LNCaP clone FGC (cell line): ENCODE data around the gene RAB3GAP2.
"Not testable (repeated sequence)": the region's sequence is repeated elsewhere in the genome, so short reads cannot be mapped to it uniquely, and the experiment has no call there.

ENCODE experiments used
- DNase-seq: peaks from one replicate; pipeline ENCODE4 v3.0.0-alpha.2; 2011; ENCODE audit warnings: low read depth
- H3K4me3 ChIP-seq: 2 replicates; pipeline ENCODE4 v1.5.1; 2011; ENCODE audit warnings: mild to moderate bottlenecking, low read depth, low read length, control low read depth
- CTCF ChIP-seq: IDR thresholded peaks from 2 replicates; pipeline ENCODE4 v1.5.1; 2012; ENCODE audit warnings: mild to moderate bottlenecking; ENCODE audit not compliant: control insufficient read depth, insufficient read depth; ENCODE audit errors: extremely low read depth

RAB3GAP2 gene

DNA sequence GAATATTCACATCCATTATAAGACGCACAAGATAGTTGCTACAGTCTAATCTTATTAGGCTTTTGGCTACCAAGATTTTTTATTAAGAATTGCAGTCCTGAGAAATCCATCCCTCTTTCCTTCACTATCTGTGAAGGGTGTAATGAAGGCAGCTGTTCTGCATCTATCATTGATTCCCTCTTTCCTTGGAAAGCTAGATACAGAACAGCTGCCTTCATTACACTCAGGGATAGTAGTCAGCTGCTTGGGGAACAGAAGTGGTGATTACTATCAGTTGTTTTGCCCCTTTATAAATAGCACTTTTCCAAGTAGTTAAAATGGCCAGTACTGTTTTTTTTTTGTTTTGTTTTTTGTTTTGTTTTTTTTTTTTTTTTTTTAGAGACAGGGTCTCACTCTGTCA, 108.1 kb downstream of the RAB3GAP2 start:
- no peak overlapping the region for H3K4me3 ChIP-seq
- TF ChIP-seq CTCF: no peak
- DNase-seq: peak; percentile 8

GRCh38 chr1:220160027-220160426, 112.2 kb downstream of the RAB3GAP2 start:
- DNase-seq: no peak
- no peak for TF ChIP-seq CTCF

DNA sequence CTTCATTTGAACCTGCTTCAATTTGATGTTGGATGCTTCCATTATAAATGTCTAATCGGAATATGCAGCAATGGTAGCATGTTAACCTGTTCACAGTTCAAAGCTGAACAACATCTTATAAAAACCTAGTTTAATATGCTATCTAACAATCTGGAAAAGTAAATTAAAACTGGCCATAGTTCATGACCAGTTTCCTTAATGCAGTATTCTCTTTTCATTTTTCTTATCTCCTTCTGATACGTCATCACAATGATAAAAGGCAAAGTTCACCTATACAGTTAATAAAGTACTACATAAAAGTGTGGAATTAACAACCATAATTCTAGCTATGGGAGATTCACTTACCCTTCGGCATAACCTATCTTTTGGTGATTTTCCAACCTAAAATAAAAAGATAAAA, 113.2 kb downstream of the RAB3GAP2 start:
- no peak overlapping the region for H3K4me3 ChIP-seq
- no peak for DNase-seq
- TF ChIP-seq CTCF: no peak

More at GRCh38 chr1:220160027-220160426, 112.2 kb downstream of the RAB3GAP2 start:
- no peak overlapping the region for H3K4me3 ChIP-seq

DNA sequence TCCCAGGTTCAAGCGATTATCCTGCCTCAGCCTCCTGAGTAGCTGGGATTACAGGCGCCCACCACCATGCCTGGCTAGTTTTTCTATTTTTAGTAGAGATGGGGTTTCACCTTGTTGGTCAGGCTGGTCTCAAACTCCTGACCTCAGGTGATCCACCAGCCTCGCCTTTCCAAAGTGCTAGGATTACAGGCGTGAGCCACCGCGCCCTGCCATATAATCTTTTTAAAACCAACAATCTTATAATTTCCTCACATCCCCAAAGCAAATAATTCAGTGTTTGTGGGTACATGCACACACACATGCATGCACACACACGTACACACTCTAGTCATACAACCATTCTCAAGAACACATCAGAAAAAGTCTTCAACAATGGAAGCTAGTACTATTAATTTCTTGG, 113.7 kb downstream of the RAB3GAP2 start:
- DNase-seq, H3K4me3 ChIP-seq: not testable (repeated sequence)

DNA sequence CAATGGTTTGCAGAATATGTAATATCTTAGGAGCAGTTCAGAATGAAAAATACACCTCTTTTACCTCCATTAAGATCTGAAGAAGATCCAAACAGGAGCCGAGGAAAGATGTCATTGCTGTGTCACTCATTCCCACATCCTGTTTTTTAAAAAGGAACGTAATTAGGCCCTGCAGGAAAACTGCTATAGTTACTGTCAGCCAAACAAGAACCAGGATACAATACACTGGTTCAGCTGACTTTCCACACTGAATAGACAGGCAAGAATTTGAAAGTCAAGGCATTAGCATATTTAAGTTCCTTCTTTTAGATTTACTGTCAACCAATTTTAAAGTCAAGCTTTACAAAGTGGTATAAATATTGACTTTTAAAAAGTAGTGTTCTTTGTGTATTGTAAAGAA, 114.5 kb downstream of the RAB3GAP2 start:
- no peak for TF ChIP-seq CTCF
- DNase-seq: no peak
- H3K4me3 ChIP-seq: no peak overlapping the region

- no peak for DNase-seq
- no peak overlapping the region for H3K4me3 ChIP-seq
- TF ChIP-seq CTCF: no peak
Measured at GRCh38 chr1:220156620-220157146, 115.6 kb downstream of the RAB3GAP2 start.

DNA sequence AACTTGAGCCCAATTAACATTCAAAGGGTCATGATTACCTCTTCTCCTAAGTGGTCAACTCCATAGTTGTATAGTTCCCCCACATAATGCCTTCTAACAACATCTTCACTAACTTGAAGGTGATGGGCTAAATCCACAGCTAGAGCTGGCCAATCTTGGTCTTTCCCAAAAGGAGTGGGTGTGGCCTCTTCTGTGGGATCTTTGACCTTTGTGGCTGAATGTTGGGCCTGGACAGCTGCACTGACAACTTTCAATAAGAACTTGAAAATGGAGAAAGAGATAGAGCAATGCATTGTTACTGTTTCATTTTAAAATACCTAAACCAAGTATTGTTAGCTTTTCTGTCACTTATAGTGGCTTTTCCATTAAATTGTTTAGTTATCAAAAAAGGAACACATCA, 119.1 kb downstream of the RAB3GAP2 start:
- H3K4me3 ChIP-seq: no peak overlapping the region
- TF ChIP-seq CTCF: no peak
- DNase-seq: no peak

DNA sequence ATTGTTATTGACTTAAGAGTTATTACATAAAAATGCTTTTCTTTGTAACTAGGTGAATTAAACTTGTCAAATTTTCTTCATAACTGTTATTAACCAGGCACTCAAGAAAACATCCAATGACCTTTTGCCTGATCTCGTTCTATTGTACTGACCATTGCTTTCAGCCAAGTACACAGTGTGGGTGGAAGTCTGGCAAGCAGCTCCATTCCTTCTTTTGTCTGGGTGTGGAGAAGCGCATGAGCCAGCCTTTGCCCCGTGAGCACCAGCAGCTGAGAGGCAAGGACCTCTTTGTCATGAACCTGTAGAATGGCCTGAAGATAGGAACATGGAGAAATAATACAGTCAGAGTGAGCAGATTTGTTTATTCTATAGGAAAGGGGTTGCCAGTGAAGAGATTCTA, 120.8 kb downstream of the RAB3GAP2 start:
- TF ChIP-seq CTCF: no peak
- no peak overlapping the region for H3K4me3 ChIP-seq
- DNase-seq: no peak
